ENCODE results near the gene NAGLU. TPM values are rescaled to one million over a fixed set of nuclear protein-coding genes. Genes with fewer than 3 reads are reported as not detected.

The NAGLU gene
- polyA plus RNA-seq (2013): 10.2 and 11.6 TPM in 2 replicates

DNA sequence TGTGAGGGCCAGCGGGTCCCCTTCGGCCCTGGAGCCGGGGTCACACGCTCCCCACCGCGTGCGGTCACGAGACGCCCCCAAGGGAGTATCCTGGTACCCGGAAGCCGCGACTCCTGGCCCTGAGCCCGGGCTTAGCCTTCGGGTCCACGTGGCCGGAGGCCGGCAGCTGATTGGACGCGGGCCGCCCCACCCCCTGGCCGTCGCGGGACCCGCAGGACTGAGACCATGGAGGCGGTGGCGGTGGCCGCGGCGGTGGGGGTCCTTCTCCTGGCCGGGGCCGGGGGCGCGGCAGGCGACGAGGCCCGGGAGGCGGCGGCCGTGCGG lies at the start of gene NAGLU:
Gene NAGLU (plus strand): TSS at position 194 of the 324 bp plus-strand sequence. CDS start 32 bp downstream, at position 226.
- peak within 1 kb of the TSS; percentile 96 for H3K14ac ChIP-seq (ENCODE audit: low read length)
- peak within 1 kb of the TSS; percentile 78 for H3K4me3 ChIP-seq (ENCODE audit: low read depth, low read length)
- H3K79me2 ChIP-seq (ENCODE audit: control insufficient read depth, insufficient read depth, low read length, poor library complexity): peaks cover 4% of the 10 kb centered on the region
- peak; percentile 90 to 92 for DNase-seq
- peaks cover 8 to 10% of the 10 kb centered on the region in 2 experiments for H3K36me3 ChIP-seq (ENCODE audit: control insufficient read depth in 1 of 2, insufficient read depth in 2 of 2, low read length in 2 of 2)
- H3K4ac ChIP-seq (ENCODE audit: low read depth, low read length): peak within 1 kb of the TSS; percentile 51
- WGBS (ENCODE audit: extremely low coverage, insufficient coverage, insufficient read length): no CpG with 5 or more reads among the region's 40 CpGs
- peaks cover 16% of the 10 kb centered on the region for H3K79me1 ChIP-seq (ENCODE audit: low read length)
- H3K4me2 ChIP-seq (ENCODE audit: low read length): peak within 1 kb of the TSS; percentile 84
- peak within 1 kb of the TSS; percentile 79 for H3K27ac ChIP-seq (ENCODE audit: low read depth, low read length)
- H3K4me1 ChIP-seq (ENCODE audit: control insufficient read depth in 1 of 2, insufficient read depth in 2 of 2, low read length in 2 of 2): peaks cover 8 to 16% of the 10 kb centered on the region in 2 experiments
- peak within 1 kb of the TSS; percentile 60 for H3K9ac ChIP-seq (ENCODE audit: low read length)
- H4K8ac ChIP-seq (ENCODE audit: low read depth, low read length): peak within 1 kb of the TSS; percentile 95
- peak within 1 kb of the TSS; percentile 26 for H2BK120ac ChIP-seq (ENCODE audit: insufficient read depth, low read length, poor library complexity)
- H2BK5ac ChIP-seq (ENCODE audit: low read depth, low read length, poor library complexity): peak within 1 kb of the TSS; percentile 81
- H4K12ac ChIP-seq (ENCODE audit: low read depth, low read length): peak within 1 kb of the TSS; percentile 75
- no peaks in the 10 kb centered on the region for H3K27me3 ChIP-seq (ENCODE audit: insufficient read depth, low read length)
- H2BK12ac ChIP-seq (ENCODE audit: low read length): peak within 1 kb of the TSS; percentile 21
- H3K23ac ChIP-seq (ENCODE audit: low read length): no peak within 1 kb of the TSS
- peak within 1 kb of the TSS; percentile 42 for H2AK5ac ChIP-seq (ENCODE audit: low read length)
- H2AFZ ChIP-seq (ENCODE audit: insufficient read depth, low read length, poor library complexity): peak within 1 kb of the TSS; percentile 66
- H3K9me3 ChIP-seq (ENCODE audit: insufficient read depth, low read depth, low read length): no peaks in the 10 kb centered on the region
- H3K18ac ChIP-seq (ENCODE audit: low read length): peak within 1 kb of the TSS; percentile 96
- H4K91ac ChIP-seq (ENCODE audit: low read depth, low read length): peak within 1 kb of the TSS; percentile 95

DNA sequence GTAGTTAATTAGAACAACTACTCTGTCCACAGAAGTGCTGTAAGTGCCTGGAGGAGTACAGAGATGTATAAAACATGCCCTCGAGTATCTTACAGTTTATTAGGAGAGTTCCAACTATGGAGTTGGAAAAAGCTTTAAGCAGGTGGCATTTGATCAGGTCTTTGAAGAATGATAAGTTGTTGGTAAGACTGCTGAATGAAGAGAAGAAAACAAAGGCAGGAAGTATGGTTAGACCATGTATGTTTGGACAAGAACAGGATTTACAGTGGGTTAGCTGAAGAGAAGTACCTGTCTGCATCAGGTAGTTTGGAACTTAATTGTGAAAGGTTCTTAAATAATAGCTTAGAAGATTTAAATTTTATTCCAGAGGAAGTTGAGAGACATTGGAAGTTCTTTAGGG lies 48.0 kb upstream of the NAGLU start:
- Histone ChIP-seq H3K14ac (ENCODE audit: low read length) (no peak overlapping the region), H3K27me3 (ENCODE audit: insufficient read depth, low read length) (no peaks in the 10 kb centered on the region), H3K4me2 (ENCODE audit: low read length) (no peak overlapping the region), H3K4ac (ENCODE audit: low read depth, low read length) (no peak overlapping the region), H3K23ac (ENCODE audit: low read length) (no peak overlapping the region), H2AK5ac (ENCODE audit: low read length) (no peak overlapping the region), H2BK12ac (ENCODE audit: low read length) (no peak overlapping the region), H3K27ac (ENCODE audit: low read depth, low read length) (no peak overlapping the region), H2AFZ (ENCODE audit: insufficient read depth, low read length, poor library complexity) (no peak overlapping the region), H4K8ac (ENCODE audit: low read depth, low read length) (no peak overlapping the region), H3K79me2 (ENCODE audit: control insufficient read depth, insufficient read depth, low read length, poor library complexity) (no peaks in the 10 kb centered on the region), H3K79me1 (ENCODE audit: low read length) (no peaks in the 10 kb centered on the region), H2BK5ac (ENCODE audit: low read depth, low read length, poor library complexity) (no peak overlapping the region), H3K4me3 (ENCODE audit: low read depth, low read length) (no peak overlapping the region), H3K9ac (ENCODE audit: low read length) (no peak overlapping the region), H4K91ac (ENCODE audit: low read depth, low read length) (no peak overlapping the region), H4K12ac (ENCODE audit: low read depth, low read length) (no peak overlapping the region), H3K4me1 (ENCODE audit: control insufficient read depth in 1 of 2, insufficient read depth in 2 of 2, low read length in 2 of 2) (no peaks in the 10 kb centered on the region), H3K9me3 (ENCODE audit: insufficient read depth, low read depth, low read length) (no peaks in the 10 kb centered on the region), H3K36me3 (ENCODE audit: control insufficient read depth in 1 of 2, insufficient read depth in 2 of 2, low read length in 2 of 2) (peaks cover 38 to 41% of the 10 kb centered on the region in 2 experiments), H3K18ac (ENCODE audit: low read length) (no peak overlapping the region), H2BK120ac (ENCODE audit: insufficient read depth, low read length, poor library complexity) (no peak overlapping the region)
- DNase-seq: no peak
- WGBS (ENCODE audit: extremely low coverage, insufficient coverage, insufficient read length): no CpG with 5 or more reads among the region's 1 CpG

DNA sequence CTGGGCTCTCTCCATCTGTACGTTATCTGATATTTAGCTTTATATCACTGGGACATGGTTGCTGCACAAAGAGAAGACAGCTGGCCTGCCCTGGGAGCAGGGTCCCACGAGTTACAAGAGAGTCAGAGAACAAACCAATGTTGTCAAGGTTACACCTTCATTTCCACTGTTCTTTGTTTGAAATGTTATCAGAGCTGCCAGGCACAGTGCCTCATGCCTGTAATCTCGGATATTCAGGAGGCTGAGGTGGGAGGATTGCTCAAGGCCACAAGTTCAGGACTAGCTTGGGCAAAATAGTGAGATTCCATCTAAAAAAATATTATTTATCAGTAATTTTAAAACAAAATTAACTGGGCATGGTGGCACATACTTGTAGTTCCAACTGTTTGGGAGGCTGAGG lies 42.7 kb upstream of the NAGLU start:
- H2AFZ ChIP-seq (ENCODE audit: insufficient read depth, low read length, poor library complexity): no peak overlapping the region
- H3K9me3 ChIP-seq (ENCODE audit: insufficient read depth, low read depth, low read length): no peaks in the 10 kb centered on the region
- no peaks in the 10 kb centered on the region for H3K4me1 ChIP-seq (ENCODE audit: control insufficient read depth in 1 of 2, insufficient read depth in 2 of 2, low read length in 2 of 2)
- no peak overlapping the region for H3K23ac ChIP-seq (ENCODE audit: low read length)
- H3K4me3 ChIP-seq (ENCODE audit: low read depth, low read length): no peak overlapping the region
- no peak overlapping the region for H2BK5ac ChIP-seq (ENCODE audit: low read depth, low read length, poor library complexity)
- no CpG with 5 or more reads among the region's 3 CpGs for WGBS (ENCODE audit: extremely low coverage, insufficient coverage, insufficient read length)
- no peak overlapping the region for H2AK5ac ChIP-seq (ENCODE audit: low read length)
- peaks cover 44 to 49% of the 10 kb centered on the region in 2 experiments for H3K36me3 ChIP-seq (ENCODE audit: control insufficient read depth in 1 of 2, insufficient read depth in 2 of 2, low read length in 2 of 2)
- no peak overlapping the region for H4K12ac ChIP-seq (ENCODE audit: low read depth, low read length)
- H3K79me1 ChIP-seq (ENCODE audit: low read length): no peaks in the 10 kb centered on the region
- no peak overlapping the region for H3K14ac ChIP-seq (ENCODE audit: low read length)
- H3K27ac ChIP-seq (ENCODE audit: low read depth, low read length): no peak overlapping the region
- no peak overlapping the region for H4K8ac ChIP-seq (ENCODE audit: low read depth, low read length)
- no peaks in the 10 kb centered on the region for H3K79me2 ChIP-seq (ENCODE audit: control insufficient read depth, insufficient read depth, low read length, poor library complexity)
- no peak for DNase-seq
- H3K4ac ChIP-seq (ENCODE audit: low read depth, low read length): no peak overlapping the region
- H3K27me3 ChIP-seq (ENCODE audit: insufficient read depth, low read length): no peaks in the 10 kb centered on the region
- H3K18ac ChIP-seq (ENCODE audit: low read length): no peak overlapping the region
- no peak overlapping the region for H2BK120ac ChIP-seq (ENCODE audit: insufficient read depth, low read length, poor library complexity)
- no peak overlapping the region for H2BK12ac ChIP-seq (ENCODE audit: low read length)
- H3K4me2 ChIP-seq (ENCODE audit: low read length): no peak overlapping the region
- H3K9ac ChIP-seq (ENCODE audit: low read length): no peak overlapping the region
- no peak overlapping the region for H4K91ac ChIP-seq (ENCODE audit: low read depth, low read length)

DNA sequence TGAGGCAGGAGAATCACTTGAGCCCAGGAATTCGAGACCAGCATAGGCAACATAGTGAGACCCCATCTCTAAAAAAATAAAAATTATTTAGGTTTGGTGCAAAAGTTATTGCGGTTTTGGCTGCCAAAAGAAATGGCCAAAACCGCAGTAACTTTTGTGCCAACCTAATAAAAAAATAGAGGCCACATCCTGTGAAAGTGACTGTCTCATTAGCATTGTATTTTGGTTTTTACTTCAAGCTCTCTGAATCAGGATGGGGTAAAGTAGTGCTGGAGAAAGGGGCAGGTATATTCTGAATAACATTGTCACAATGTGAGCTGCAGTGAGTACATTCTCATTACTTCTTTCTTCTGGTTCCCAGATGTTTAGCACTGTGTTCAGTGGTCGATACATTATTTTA lies 41.4 kb upstream of the NAGLU start:
- H3K4me1 ChIP-seq (ENCODE audit: control insufficient read depth in 1 of 2, insufficient read depth in 2 of 2, low read length in 2 of 2): no peaks in the 10 kb centered on the region
- H3K36me3 ChIP-seq (ENCODE audit: control insufficient read depth in 1 of 2, insufficient read depth in 2 of 2, low read length in 2 of 2): peaks cover 42 to 43% of the 10 kb centered on the region in 2 experiments
- H3K79me1 ChIP-seq (ENCODE audit: low read length): no peaks in the 10 kb centered on the region
- no peak overlapping the region for H4K91ac ChIP-seq (ENCODE audit: low read depth, low read length)
- no peak overlapping the region for H3K4ac ChIP-seq (ENCODE audit: low read depth, low read length)
- no peak overlapping the region for H3K9ac ChIP-seq (ENCODE audit: low read length)
- H3K18ac ChIP-seq (ENCODE audit: low read length): no peak overlapping the region
- H3K27ac ChIP-seq (ENCODE audit: low read depth, low read length): no peak overlapping the region
- no peak overlapping the region for H2BK12ac ChIP-seq (ENCODE audit: low read length)
- H3K27me3 ChIP-seq (ENCODE audit: insufficient read depth, low read length): no peaks in the 10 kb centered on the region
- no peak overlapping the region for H4K8ac ChIP-seq (ENCODE audit: low read depth, low read length)
- no peaks in the 10 kb centered on the region for H3K9me3 ChIP-seq (ENCODE audit: insufficient read depth, low read depth, low read length)
- no peak overlapping the region for H3K14ac ChIP-seq (ENCODE audit: low read length)
- H2AK5ac ChIP-seq (ENCODE audit: low read length): no peak overlapping the region
- no peak overlapping the region for H4K12ac ChIP-seq (ENCODE audit: low read depth, low read length)
- H3K4me3 ChIP-seq (ENCODE audit: low read depth, low read length): no peak overlapping the region
- no peak overlapping the region for H2BK120ac ChIP-seq (ENCODE audit: insufficient read depth, low read length, poor library complexity)
- WGBS (ENCODE audit: extremely low coverage, insufficient coverage, insufficient read length): no CpG with 5 or more reads among the region's 4 CpGs
- no peak overlapping the region for H3K23ac ChIP-seq (ENCODE audit: low read length)
- no peaks in the 10 kb centered on the region for H3K79me2 ChIP-seq (ENCODE audit: control insufficient read depth, insufficient read depth, low read length, poor library complexity)
- DNase-seq: no peak
- no peak overlapping the region for H3K4me2 ChIP-seq (ENCODE audit: low read length)
- H2BK5ac ChIP-seq (ENCODE audit: low read depth, low read length, poor library complexity): no peak overlapping the region
- H2AFZ ChIP-seq (ENCODE audit: insufficient read depth, low read length, poor library complexity): no peak overlapping the region

All from trophoblast cell (in vitro differentiated cells and primary cell).